ENCODE results near the gene CEP57L1.
"Not testable (repeated sequence)": the region's sequence is repeated elsewhere in the genome, so short reads cannot be mapped to it uniquely, and the experiment has no call there.

Gene CEP57L1

DNA sequence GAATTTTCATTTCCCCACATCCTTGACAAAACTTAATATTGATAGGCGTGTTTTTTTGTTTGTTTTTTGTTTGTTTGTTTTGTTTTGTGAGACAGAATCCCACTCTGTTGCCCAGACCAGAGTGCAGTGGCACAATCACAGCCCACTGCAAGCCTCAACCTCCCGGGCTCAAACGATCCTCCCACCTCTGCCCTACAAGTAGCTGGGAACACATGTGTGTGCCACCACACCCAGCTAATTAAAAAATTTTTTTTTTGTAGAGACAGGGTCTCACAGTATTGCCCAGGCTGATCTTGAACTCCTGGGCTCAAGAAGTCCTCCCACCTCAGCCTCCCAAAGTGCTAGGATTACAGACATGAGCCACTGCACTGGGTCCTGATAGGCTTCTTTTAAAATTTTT lies 9.2 kb downstream of the CEP57L1 start:
- no peak overlapping the region for H3K4me3 ChIP-seq (replicated peaks; ENCODE audit: insufficient read depth, low read length)
- no peak overlapping the region for H3K27ac ChIP-seq (replicated peaks)
- no peak for DNase-seq (ENCODE audit: low read depth in 1 of 2, low spot score in 1 of 2)
- H3K27me3 ChIP-seq (ENCODE audit: insufficient read depth, poor library complexity, severe bottlenecking) = no peaks in the 10 kb centered on the region
- TF ChIP-seq, protein P1, sequence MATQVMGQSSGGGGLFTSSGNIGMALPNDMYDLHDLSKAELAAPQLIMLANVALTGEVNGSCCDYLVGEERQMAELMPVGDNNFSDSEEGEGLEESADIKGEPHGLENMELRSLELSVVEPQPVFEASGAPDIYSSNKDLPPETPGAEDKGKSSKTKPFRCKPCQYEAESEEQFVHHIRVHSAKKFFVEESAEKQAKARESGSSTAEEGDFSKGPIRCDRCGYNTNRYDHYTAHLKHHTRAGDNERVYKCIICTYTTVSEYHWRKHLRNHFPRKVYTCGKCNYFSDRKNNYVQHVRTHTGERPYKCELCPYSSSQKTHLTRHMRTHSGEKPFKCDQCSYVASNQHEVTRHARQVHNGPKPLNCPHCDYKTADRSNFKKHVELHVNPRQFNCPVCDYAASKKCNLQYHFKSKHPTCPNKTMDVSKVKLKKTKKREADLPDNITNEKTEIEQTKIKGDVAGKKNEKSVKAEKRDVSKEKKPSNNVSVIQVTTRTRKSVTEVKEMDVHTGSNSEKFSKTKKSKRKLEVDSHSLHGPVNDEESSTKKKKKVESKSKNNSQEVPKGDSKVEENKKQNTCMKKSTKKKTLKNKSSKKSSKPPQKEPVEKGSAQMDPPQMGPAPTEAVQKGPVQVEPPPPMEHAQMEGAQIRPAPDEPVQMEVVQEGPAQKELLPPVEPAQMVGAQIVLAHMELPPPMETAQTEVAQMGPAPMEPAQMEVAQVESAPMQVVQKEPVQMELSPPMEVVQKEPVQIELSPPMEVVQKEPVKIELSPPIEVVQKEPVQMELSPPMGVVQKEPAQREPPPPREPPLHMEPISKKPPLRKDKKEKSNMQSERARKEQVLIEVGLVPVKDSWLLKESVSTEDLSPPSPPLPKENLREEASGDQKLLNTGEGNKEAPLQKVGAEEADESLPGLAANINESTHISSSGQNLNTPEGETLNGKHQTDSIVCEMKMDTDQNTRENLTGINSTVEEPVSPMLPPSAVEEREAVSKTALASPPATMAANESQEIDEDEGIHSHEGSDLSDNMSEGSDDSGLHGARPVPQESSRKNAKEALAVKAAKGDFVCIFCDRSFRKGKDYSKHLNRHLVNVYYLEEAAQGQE (IDR thresholded peaks at IDR 0.05; ENCODE audit: insufficient replicate concordance, low read depth) = no peak
- TF ChIP-seq POLR2AphosphoS5 (IDR thresholded peaks at IDR 0.05; ENCODE audit: low read depth) = no peak
- TF ChIP-seq, protein P2, sequence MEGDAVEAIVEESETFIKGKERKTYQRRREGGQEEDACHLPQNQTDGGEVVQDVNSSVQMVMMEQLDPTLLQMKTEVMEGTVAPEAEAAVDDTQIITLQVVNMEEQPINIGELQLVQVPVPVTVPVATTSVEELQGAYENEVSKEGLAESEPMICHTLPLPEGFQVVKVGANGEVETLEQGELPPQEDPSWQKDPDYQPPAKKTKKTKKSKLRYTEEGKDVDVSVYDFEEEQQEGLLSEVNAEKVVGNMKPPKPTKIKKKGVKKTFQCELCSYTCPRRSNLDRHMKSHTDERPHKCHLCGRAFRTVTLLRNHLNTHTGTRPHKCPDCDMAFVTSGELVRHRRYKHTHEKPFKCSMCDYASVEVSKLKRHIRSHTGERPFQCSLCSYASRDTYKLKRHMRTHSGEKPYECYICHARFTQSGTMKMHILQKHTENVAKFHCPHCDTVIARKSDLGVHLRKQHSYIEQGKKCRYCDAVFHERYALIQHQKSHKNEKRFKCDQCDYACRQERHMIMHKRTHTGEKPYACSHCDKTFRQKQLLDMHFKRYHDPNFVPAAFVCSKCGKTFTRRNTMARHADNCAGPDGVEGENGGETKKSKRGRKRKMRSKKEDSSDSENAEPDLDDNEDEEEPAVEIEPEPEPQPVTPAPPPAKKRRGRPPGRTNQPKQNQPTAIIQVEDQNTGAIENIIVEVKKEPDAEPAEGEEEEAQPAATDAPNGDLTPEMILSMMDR (IDR thresholded peaks at IDR 0.05; ENCODE audit: insufficient read depth, low read length) = no peak
- TF ChIP-seq SPI1 (IDR thresholded peaks at IDR 0.05; ENCODE audit: borderline replicate concordance, low read depth) = no peak
- no peak for TF ChIP-seq GABPA (IDR thresholded peaks at IDR 0.05; ENCODE audit: low read depth)

DNA sequence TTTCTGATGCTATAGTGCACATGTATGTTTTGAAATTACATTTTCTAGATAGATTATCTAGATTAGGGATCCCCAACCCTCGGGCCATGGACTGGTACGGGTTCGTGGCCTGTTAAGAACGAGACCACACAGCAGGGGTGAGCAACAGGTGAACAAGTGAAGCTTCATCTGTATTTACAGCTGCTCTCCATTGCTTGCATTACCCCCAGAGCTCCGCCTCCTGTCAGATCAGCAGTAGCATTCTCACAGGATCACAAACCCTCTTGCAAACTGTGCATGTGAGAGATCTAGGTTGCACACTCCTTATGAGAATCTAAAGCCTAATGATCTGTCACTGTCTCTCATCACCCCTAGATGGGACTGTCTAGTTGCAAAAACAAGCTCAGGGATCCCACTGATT lies 10.4 kb downstream of the CEP57L1 start:
- no peak for DNase-seq (ENCODE audit: low read depth in 1 of 2, low spot score in 1 of 2)
- H3K27ac ChIP-seq (replicated peaks) = no peak overlapping the region
- TF ChIP-seq, protein P1 (IDR thresholded peaks at IDR 0.05; ENCODE audit: insufficient replicate concordance, low read depth) = no peak
- TF ChIP-seq POLR2AphosphoS5 (IDR thresholded peaks at IDR 0.05; ENCODE audit: low read depth) (no peak), SPI1 (IDR thresholded peaks at IDR 0.05; ENCODE audit: borderline replicate concordance, low read depth) (no peak), GABPA (IDR thresholded peaks at IDR 0.05; ENCODE audit: low read depth) (no peak)
- TF ChIP-seq, protein P2 (IDR thresholded peaks at IDR 0.05; ENCODE audit: insufficient read depth, low read length) = no peak
- no peak overlapping the region for H3K4me3 ChIP-seq (replicated peaks; ENCODE audit: insufficient read depth, low read length)
- H3K27me3 ChIP-seq (ENCODE audit: insufficient read depth, poor library complexity, severe bottlenecking) = no peaks in the 10 kb centered on the region

DNA sequence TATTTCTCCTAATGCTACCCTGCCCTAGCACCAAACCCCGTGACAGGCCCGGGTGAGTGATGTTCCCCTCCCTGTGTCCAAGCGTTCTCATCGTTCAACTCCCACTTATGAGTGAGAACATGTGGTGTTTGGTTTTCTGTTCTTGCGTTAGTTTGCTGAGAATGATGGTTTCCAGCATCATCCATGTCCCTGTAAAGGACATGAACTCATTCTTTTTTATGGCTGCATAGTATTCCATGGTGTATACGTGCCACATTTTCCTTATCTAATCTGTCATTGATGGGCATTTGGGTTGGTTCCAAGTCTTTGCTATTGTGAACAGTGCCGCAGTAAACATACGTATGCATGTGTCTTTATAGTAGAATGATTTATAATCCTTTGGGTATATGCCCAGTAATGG lies 14.4 kb downstream of the CEP57L1 start:
- not testable (repeated sequence) for DNase-seq (ENCODE audit: low read depth in 1 of 2, low spot score in 1 of 2); H3K27ac ChIP-seq (replicated peaks); H3K27me3 ChIP-seq (ENCODE audit: insufficient read depth, poor library complexity, severe bottlenecking); H3K4me3 ChIP-seq (replicated peaks; ENCODE audit: insufficient read depth, low read length)

DNA sequence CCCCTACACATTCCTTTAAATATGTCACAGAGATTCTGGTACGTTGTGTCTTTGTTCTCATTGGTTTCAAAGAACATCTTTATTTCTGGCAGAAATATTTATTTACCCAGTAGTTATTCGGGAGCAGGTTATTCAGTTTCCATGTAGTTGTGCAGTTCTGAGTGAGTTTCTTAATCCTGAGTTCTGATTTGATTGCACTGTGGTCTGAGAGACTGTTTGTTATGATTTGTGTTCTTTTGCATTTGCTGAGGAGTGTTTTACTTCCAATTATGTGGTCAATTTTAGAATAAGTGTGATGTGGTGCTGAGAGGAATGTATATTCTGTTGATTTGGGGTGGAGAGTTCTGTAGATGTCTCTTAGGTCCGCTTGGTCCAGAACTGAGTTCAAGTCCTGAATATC lies 17.4 kb downstream of the CEP57L1 start:
- H3K27ac ChIP-seq (replicated peaks); H3K4me3 ChIP-seq (replicated peaks; ENCODE audit: insufficient read depth, low read length); DNase-seq (ENCODE audit: low read depth in 1 of 2, low spot score in 1 of 2); H3K27me3 ChIP-seq (ENCODE audit: insufficient read depth, poor library complexity, severe bottlenecking): not testable (repeated sequence)

DNA sequence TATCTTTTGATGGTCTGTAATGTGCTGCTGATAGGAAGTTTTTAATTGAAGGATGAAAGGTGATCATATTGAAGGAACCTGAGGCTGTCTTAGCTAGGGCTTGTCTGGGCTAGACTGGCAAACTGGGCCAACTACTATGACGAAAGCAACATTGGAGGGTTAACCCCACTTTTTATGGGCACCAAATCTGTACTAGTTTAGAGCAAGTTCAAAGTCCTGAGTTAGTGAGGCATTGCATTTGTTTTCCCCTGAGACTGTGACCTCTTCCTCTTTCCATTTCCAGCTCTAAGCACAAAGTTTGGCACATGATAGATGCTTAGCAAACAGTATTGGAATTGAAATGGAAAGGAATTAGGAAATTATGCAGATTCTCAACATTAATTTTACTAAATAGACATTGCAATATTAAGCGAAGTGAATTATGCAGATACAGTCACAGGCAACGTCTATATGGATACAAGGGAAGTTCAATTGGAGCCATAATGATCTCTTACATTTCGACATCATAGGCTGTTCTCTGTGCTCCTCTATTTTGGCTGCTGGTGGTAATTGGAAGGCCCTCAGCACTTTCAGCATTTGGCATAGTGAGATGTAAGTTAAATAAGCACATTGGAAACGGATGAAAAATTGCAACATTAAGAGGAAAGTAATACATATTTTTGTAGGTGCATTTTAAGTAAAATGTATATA lies 22.2 kb downstream of the CEP57L1 start:
- no peak overlapping the region for H3K27ac ChIP-seq (replicated peaks)
- peak in 1 of 2 experiments; percentile 53 for DNase-seq (ENCODE audit: low read depth in 1 of 2, low spot score in 1 of 2)
- TF ChIP-seq, protein P2 (IDR thresholded peaks at IDR 0.05; ENCODE audit: insufficient read depth, low read length) = no peak
- peak; percentile 93 for TF ChIP-seq SPI1 (IDR thresholded peaks at IDR 0.05; ENCODE audit: borderline replicate concordance, low read depth)
- TF ChIP-seq POLR2AphosphoS5 (IDR thresholded peaks at IDR 0.05; ENCODE audit: low read depth) = no peak
- no peaks in the 10 kb centered on the region for H3K27me3 ChIP-seq (ENCODE audit: insufficient read depth, poor library complexity, severe bottlenecking)
- no peak overlapping the region for H3K4me3 ChIP-seq (replicated peaks; ENCODE audit: insufficient read depth, low read length)

Measured in HL-60 (cell line).